Body of pancreas (tissue), 4 donors: ENCODE measurements around the gene THUMPD1. TPM values are rescaled to one million over a fixed set of nuclear protein-coding genes. Genes with fewer than 3 reads are reported as not detected.
"Not testable (repeated sequence)": the region's sequence is repeated elsewhere in the genome, so short reads cannot be mapped to it uniquely, and the experiment has no call there.

Experiments
- ATAC-seq: fragments of 150-250 bp; one replicate; pipeline ENCODE4 v1.9.1; 2016
- DNase-seq, 4 donors: peaks; one replicate each; pipeline ENCODE4 v3.0.0-alpha.2; 2019
- H3K27ac ChIP-seq, 4 donors: fragments of 200-600 bp; sonication (generic); 1 replicate in 3 of 4; 2 replicates in 1 of 4; pipeline versions ENCODE4 v1.5.1 to v1.6.1; 2016 to 2019; ENCODE audit warnings: mild to moderate bottlenecking in 1 of 4, mixed read lengths in 1 of 4, moderate library complexity in 1 of 4
- H3K27me3 ChIP-seq, 2 donors: fragments of 200-600 bp; sonication (generic); one replicate each; pipeline ENCODE4 v1.6.0; 2016; ENCODE audit warnings: mild to moderate bottlenecking in 1 of 2
- H3K36me3 ChIP-seq, 2 donors: fragments of 200-600 bp; sonication (generic); replicated peaks in 1 of 2; 2 replicates each; pipeline ENCODE4 v1.5.1; 2016; ENCODE audit warnings: low read depth in 2 of 2; ENCODE audit not compliant: insufficient read depth in 1 of 2
- H3K4me1 ChIP-seq: fragments of 200-600 bp; sonication (generic); one replicate; pipeline ENCODE4 v1.6.0; 2016
- H3K4me3 ChIP-seq, 2 donors: fragments of 200-600 bp; sonication (generic); 1 replicate in 1 of 2; 2 replicates in 1 of 2; pipeline ENCODE4 v1.5.1; 2016 to 2019
- H3K9me3 ChIP-seq, 3 donors: fragments of 200-600 bp; sonication (generic); 1 replicate in 2 of 3; 2 replicates in 1 of 3; pipeline ENCODE4 v1.5.1; 2016
- POLR2A ChIP-seq, 3 donors: fragments of 450-650 bp; IDR thresholded peaks; one replicate each; pipeline ENCODE4 v1.6.1; 2016; ENCODE audit warnings: antibody characterized with exemption in 3 of 3, mild to moderate bottlenecking in 2 of 3
- WGBS, 2 donors: methylation state at CpG; one replicate each; pipeline ENCODE4 v1.1.5; 2017; 5-methylcytosine and 5-hydroxymethylcytosine counted together
- intact Hi-C: fragments of 100-400 bp; cut with DNase I; formaldehyde crosslinking; loops from one replicate; pipeline ENCODE4 v1.15.1; 2023
- total RNA-seq, 2 donors: library from RNA; depleted of rRNA; stranded (reverse); fragments of >200 nt; gene quantifications; one replicate each; pipeline ENCODE4 v1.1.0, GENCODE V29; 2016
- TF ChIP-seq, protein P1 (sequence below), 7 experiments: fragments of 450-650 bp in 4 of 7; fragments of 200-600 bp in 3 of 7; sonication (generic) in 3 of 7; IDR thresholded peaks; one replicate each; pipeline ENCODE4 v1.5.1; 2016 to 2019; ENCODE audit warnings: antibody characterized with exemption in 7 of 7

The THUMPD1 gene
- total RNA-seq, 2 donors from 2014 or later, result 25.1 to 34.8 TPM

DNA sequence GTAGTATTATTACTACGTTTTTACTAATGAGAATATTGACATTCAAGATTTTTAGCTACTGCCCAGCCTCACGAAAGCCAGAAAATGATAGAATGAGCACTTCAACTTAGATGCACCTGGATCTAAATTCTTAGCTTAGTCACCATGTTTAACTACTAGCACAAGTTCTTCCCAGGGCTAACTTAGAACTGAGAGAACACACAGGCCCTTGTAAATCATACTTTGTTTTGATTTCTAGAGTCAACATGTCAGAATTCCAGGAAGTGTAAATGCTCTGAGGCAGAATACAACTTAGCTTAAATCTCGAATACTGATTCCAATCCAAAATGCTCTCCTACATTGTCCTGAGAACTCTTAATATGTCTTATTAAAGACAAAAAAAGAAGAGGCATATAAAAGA, 37.3 kb downstream of the THUMPD1 start:
- intact Hi-C loops, result no loop called here
- Histone ChIP-seq H3K4me1 (peaks cover 24% of the 10 kb centered on the region), H3K36me3 (no peaks in the 10 kb centered on the region), H3K27me3 (peaks cover 0 to 1% of the 10 kb centered on the region in 2 donors), H3K9me3 (no peaks in the 10 kb centered on the region), H3K4me3 (no peak overlapping the region), H3K27ac (peak overlapping the region in 2 of 4 donors; percentile 46)
- TF ChIP-seq POLR2A (IDR thresholded peaks at IDR 0.05), result no peak
- TF ChIP-seq, protein P1, sequence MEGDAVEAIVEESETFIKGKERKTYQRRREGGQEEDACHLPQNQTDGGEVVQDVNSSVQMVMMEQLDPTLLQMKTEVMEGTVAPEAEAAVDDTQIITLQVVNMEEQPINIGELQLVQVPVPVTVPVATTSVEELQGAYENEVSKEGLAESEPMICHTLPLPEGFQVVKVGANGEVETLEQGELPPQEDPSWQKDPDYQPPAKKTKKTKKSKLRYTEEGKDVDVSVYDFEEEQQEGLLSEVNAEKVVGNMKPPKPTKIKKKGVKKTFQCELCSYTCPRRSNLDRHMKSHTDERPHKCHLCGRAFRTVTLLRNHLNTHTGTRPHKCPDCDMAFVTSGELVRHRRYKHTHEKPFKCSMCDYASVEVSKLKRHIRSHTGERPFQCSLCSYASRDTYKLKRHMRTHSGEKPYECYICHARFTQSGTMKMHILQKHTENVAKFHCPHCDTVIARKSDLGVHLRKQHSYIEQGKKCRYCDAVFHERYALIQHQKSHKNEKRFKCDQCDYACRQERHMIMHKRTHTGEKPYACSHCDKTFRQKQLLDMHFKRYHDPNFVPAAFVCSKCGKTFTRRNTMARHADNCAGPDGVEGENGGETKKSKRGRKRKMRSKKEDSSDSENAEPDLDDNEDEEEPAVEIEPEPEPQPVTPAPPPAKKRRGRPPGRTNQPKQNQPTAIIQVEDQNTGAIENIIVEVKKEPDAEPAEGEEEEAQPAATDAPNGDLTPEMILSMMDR (IDR thresholded peaks at IDR 0.05), result no peak
- peak; percentile 78 for ATAC-seq
- WGBS, 2 donors, result 38 to 48% methylated on average over 3 of the region's 3 CpGs
- no peak for DNase-seq

DNA sequence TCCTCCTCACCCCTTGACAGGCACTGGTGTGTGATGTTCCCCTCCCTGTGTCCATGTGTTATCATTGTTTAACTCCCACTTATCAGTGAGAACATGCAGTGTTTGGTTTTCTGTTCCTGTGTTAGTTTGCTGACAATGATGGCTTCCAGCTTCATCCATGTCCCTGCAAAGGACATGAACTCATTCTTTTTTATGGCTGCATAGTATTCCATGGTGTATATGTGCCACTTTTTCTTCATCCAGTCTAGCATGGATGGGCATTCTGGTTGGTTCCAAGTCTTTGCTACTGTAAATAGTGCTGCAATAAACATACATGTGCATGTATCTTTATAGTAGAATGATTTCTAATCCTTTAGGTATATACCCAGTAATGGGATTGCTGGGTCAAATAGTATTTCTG, 39.9 kb downstream of the THUMPD1 start:
- H3K9me3 ChIP-seq, H3K27ac ChIP-seq, H3K4me1 ChIP-seq, H3K4me3 ChIP-seq, H3K36me3 ChIP-seq, intact Hi-C loops, ATAC-seq, H3K27me3 ChIP-seq, DNase-seq: not testable (repeated sequence)

DNA sequence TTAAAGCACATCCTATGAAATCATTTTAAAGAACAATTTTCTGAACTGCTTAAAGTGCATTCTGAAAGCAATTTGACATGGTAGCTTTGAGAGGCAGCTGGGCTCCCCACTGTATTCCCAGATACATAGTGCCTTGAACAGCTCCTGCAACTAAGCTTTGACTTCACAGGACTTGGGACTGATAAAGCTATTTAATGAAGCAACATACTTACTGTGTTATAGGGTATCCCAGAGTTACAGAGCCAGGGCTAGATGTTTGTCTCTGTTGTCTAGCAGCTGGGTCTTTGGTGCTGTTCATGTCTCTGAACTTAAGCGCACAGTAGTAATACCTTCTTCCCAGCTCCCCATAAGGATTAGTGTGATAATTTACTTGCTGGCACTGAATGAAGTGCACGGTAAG, 45.0 kb downstream of the THUMPD1 start:
- ATAC-seq (no peak), DNase-seq (no peak)
- Histone ChIP-seq H3K4me1 (peaks cover 6% of the 10 kb centered on the region), H3K27me3 (no peaks in the 10 kb centered on the region), H3K4me3 (no peak overlapping the region), H3K27ac (no peak overlapping the region), H3K36me3 (no peaks in the 10 kb centered on the region), H3K9me3 (no peaks in the 10 kb centered on the region)
- WGBS, 2 donors, result 83 to 89% methylated on average over 2 of the region's 2 CpGs
- TF ChIP-seq POLR2A (IDR thresholded peaks at IDR 0.05), result no peak
- TF ChIP-seq, protein P1 (IDR thresholded peaks at IDR 0.05), result no peak
- intact Hi-C loops, result no loop called here

DNA sequence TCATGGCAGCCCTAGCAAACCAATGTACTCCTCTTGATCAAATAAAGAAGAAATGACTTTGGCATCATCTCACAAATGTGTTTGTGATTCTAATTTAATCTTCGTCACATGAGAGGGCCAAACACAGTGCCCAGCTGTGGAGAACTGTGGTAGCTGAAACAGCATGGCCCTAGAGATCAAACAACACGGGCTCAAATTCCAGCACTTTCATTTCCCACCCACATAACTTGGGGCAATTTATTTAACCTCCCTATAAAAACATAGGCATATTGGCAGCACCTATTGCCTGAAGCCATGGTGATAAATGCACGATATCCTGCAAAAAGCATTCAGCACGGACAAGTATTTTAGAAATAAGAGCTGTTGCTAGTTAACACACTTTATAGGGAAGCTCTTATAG, 46.6 kb downstream of the THUMPD1 start:
- no peak for DNase-seq
- Histone ChIP-seq H3K9me3 (no peaks in the 10 kb centered on the region), H3K4me3 (no peak overlapping the region), H3K4me1 (peaks cover 6% of the 10 kb centered on the region), H3K27ac (no peak overlapping the region), H3K36me3 (no peaks in the 10 kb centered on the region), H3K27me3 (no peaks in the 10 kb centered on the region)
- no peak for ATAC-seq
- intact Hi-C loops, result no loop called here
- WGBS, 2 donors, result 53% methylated on average over 4 of the region's 4 CpGs
- TF ChIP-seq, protein P1 (IDR thresholded peaks at IDR 0.05), result no peak
- no peak for TF ChIP-seq POLR2A (IDR thresholded peaks at IDR 0.05)

DNA sequence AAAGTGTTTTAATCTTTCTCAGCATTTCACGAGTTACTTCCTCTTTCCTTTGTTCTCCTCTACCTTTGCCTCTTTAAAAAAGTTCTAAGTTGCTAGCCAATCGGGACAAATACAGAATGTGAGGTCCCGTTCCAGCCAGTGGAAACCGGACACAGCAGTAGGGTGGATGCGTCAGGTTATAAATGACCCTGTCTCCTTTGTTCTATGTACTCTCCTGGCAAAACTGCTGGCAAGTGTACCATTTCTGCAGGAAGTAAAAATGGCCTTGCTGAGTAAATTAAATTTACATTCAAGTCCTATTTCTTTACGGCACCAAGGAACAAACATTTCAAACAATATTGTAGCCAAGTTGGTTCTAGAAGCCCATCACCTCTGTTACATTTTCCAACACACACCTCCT, 47.5 kb downstream of the THUMPD1 start:
- peak overlapping the region in 1 of 4 donors; percentile 9 for H3K27ac ChIP-seq

DNA sequence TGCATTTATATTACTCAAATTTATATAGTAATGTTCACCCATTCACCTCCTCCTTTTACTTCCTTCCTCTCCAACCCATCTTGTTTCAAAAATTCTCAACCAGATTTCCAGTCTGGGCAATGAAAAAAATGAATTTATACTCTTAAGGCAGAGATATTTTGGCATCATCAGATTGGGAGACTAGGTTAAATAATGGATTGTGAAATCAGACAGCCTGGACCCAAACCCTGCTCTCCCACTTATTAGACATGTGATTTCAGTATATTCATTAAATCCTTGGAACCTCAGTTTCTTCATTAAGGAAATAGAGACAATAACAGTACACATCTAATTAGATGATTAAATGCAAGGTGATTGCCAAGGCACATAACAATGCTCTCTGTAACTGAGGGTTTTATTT, 52.0 kb downstream of the THUMPD1 start:
- no peak for ATAC-seq
- no peak for TF ChIP-seq POLR2A (IDR thresholded peaks at IDR 0.05)
- TF ChIP-seq, protein P1 (IDR thresholded peaks at IDR 0.05), result no peak

More for the DNA sequence above, 47.5 kb downstream of the THUMPD1 start:
- DNase-seq, H3K27me3 ChIP-seq, intact Hi-C loops, H3K9me3 ChIP-seq, H3K4me3 ChIP-seq, H3K4me1 ChIP-seq, H3K36me3 ChIP-seq, ATAC-seq: not testable (repeated sequence)
- WGBS, 2 donors, result 47 to 59% methylated on average over 6 of the region's 6 CpGs

More for the DNA sequence above, 52.0 kb downstream of the THUMPD1 start:
- H3K4me1 ChIP-seq, result peaks cover 2% of the 10 kb centered on the region
- H3K9me3 ChIP-seq, result no peaks in the 10 kb centered on the region
- DNase-seq, result no peak
- no peaks in the 10 kb centered on the region for H3K27me3 ChIP-seq
- intact Hi-C loops, result no loop called here
- H3K36me3 ChIP-seq, result no peaks in the 10 kb centered on the region
- H3K4me3 ChIP-seq, result no peak overlapping the region
- no peak overlapping the region for H3K27ac ChIP-seq
